GM12873 (cell line): Measurements from ENCODE around the gene SGSH.

ENCODE experiments used
- TF ChIP-seq, protein P1 (sequence below): IDR thresholded peaks from 2 replicates; pipeline ENCODE4 v1.5.1; 2012; ENCODE audit warnings: low read depth, mild to moderate bottlenecking, moderate library complexity, low read length, control low read depth; ENCODE audit not compliant: insufficient read depth; ENCODE audit errors: missing control alignments

SGSH gene

DNA sequence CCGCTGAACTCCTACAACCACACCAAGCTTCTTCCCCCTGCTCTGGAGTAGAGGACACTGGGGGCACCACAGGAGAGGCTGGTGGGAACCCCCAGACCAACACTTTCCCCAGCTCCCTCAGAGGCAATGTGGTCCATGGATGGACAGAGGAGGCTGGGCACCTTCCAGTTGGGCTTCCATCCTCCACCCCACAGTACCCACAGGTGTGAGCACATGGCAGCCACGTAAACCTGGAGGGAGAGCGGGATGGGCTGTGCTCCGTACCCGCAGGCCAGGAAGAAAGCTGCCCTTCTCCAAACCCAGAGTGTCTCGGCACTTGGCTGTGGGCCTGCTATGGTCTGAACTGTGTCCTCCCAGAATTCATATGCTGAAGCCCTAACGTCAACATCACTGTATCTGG is 1.7 kb downstream of the SGSH start:
- TF ChIP-seq, protein P1, sequence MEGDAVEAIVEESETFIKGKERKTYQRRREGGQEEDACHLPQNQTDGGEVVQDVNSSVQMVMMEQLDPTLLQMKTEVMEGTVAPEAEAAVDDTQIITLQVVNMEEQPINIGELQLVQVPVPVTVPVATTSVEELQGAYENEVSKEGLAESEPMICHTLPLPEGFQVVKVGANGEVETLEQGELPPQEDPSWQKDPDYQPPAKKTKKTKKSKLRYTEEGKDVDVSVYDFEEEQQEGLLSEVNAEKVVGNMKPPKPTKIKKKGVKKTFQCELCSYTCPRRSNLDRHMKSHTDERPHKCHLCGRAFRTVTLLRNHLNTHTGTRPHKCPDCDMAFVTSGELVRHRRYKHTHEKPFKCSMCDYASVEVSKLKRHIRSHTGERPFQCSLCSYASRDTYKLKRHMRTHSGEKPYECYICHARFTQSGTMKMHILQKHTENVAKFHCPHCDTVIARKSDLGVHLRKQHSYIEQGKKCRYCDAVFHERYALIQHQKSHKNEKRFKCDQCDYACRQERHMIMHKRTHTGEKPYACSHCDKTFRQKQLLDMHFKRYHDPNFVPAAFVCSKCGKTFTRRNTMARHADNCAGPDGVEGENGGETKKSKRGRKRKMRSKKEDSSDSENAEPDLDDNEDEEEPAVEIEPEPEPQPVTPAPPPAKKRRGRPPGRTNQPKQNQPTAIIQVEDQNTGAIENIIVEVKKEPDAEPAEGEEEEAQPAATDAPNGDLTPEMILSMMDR = no peak

DNA sequence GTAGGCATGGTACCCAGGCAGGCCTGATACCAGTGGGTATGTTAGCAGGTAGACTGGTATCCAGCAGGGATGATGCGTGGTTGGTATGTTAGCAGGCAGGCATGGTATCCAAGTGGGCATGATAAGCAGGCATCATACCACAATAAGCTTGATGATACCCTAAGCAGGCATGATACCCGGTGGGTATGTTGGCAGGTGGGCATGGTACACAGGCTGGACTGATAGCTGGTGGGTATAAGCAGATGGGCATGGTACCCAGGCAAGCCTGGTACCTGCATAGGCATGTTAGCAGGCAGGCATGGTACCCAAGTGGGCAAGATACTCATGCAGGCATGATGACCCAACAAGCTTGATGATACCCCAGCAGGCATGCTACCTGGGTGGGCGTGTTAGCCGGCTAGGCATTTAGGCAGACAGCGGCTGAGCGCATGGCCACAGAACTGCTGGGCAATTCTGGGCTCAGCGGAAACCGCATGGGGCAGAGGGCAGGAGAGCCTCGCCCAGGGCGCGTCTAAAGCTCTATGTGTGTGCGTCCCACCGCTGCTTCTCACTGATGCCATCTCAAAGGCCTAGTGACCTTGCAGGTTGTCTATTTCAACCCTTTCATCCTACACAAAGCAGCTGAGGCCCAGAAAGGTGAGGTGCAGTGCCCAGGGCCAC is 2.3 kb downstream of the SGSH start:
- TF ChIP-seq, protein P1 = no peak

GRCh38 chr17:80216473-80217456 is 3.4 kb downstream of the SGSH start:
- TF ChIP-seq, protein P1 = no peak

GRCh38 chr17:80214878-80215210 is 5.3 kb downstream of the SGSH start:
- TF ChIP-seq, protein P1 = no peak

GRCh38 chr17:80214012-80214877 is 5.9 kb downstream of the SGSH start:
- TF ChIP-seq, protein P1 = no peak

GRCh38 chr17:80213643-80213975 is 6.5 kb downstream of the SGSH start:
- TF ChIP-seq, protein P1 = no peak
